OCI-LY7 (cell line): ENCODE results near the gene MUL1. TPM values are rescaled to one million over a fixed set of nuclear protein-coding genes. Genes with fewer than 3 reads are reported as not detected.
A peak's percentile ranks its signal among the peaks of the same experiment; 100 is the strongest.

ENCODE experiments used
- BruUV-seq: library from RNA; stranded (reverse); fragments of 400-500 nt; replicated peaks from 2 replicates; lab custom pipeline; 2021; lab: Mats Ljungman, UMichigan
- CTCF ChIA-PET: fragments of 300-600 bp; sonication (Branson Sonifier 250); formaldehyde crosslinking; loops from one replicate; lab custom pipeline; 2022; ENCODE audit warnings: antibody characterized with exemption; ENCODE audit not compliant: unreplicated experiment; lab: Charles Lee
- POLR2A ChIA-PET: fragments of 300-600 bp; sonication (Branson Sonifier 250); formaldehyde crosslinking; loops from one replicate; lab custom pipeline; 2022; ENCODE audit warnings: antibody characterized with exemption; lab: Charles Lee
- DNase-seq: peaks from one replicate; pipeline ENCODE4 v3.0.0-alpha.2; 2015; ENCODE audit warnings: low spot score
- H2AFZ ChIP-seq: fragments of 200-600 bp; sonication (generic), shearing (Covaris generic); 2 replicates; pipeline ENCODE4 v1.6.1; 2014; ENCODE audit warnings: mild to moderate bottlenecking, antibody characterized with exemption, low read length, moderate library complexity
- H3K27ac ChIP-seq: fragments of 200-600 bp; sonication (generic); 2 replicates; pipeline ENCODE4 v1.5.1; 2014; ENCODE audit warnings: mixed run types, low read depth, mild to moderate bottlenecking, moderate library complexity, low read length, inconsistent platforms; ENCODE audit not compliant: poor library complexity, severe bottlenecking
- H3K36me3 ChIP-seq: fragments of 200-600 bp; sonication (generic); 2 replicates; pipeline ENCODE4 v1.6.1; 2014; ENCODE audit warnings: mild to moderate bottlenecking, antibody characterized with exemption, low read length, moderate library complexity, mixed read lengths; ENCODE audit not compliant: insufficient read depth
- H3K4me1 ChIP-seq: fragments of 200-600 bp; sonication (generic); 2 replicates; pipeline ENCODE4 v1.5.1; 2014; ENCODE audit warnings: mild to moderate bottlenecking, low read length; ENCODE audit not compliant: insufficient read depth, poor library complexity, severe bottlenecking
- H3K4me2 ChIP-seq: fragments of 200-600 bp; sonication (generic); 2 replicates; pipeline ENCODE4 v1.6.1; 2014; ENCODE audit warnings: mild to moderate bottlenecking, low read length
- H3K4me3 ChIP-seq: fragments of 200-600 bp; sonication (generic); 2 replicates; pipeline ENCODE4 v1.5.1; 2014; ENCODE audit warnings: mild to moderate bottlenecking, low read depth, low read length; ENCODE audit not compliant: poor library complexity, severe bottlenecking
- H3K79me2 ChIP-seq: fragments of 200-600 bp; sonication (generic); 2 replicates; pipeline ENCODE4 v1.6.1; 2016; ENCODE audit warnings: low read depth, mild to moderate bottlenecking, low read length, moderate library complexity, mixed read lengths; ENCODE audit not compliant: insufficient read depth
- H3K9me2 ChIP-seq: fragments of 200-600 bp; sonication (generic); 2 replicates; pipeline ENCODE4 v1.6.1; 2016; ENCODE audit warnings: mild to moderate bottlenecking, low read length, mixed read lengths; ENCODE audit not compliant: insufficient read depth
- H3K9me3 ChIP-seq: fragments of 200-600 bp; sonication (generic); 2 replicates; pipeline ENCODE4 v1.6.1; 2014; ENCODE audit warnings: mild to moderate bottlenecking, mixed run types, low read length, mixed read lengths
- H4K20me1 ChIP-seq: fragments of 200-600 bp; sonication (generic); 2 replicates; pipeline ENCODE4 v1.6.1; 2014; ENCODE audit warnings: mild to moderate bottlenecking, antibody characterized with exemption, low read length, moderate library complexity, mixed read lengths; ENCODE audit not compliant: insufficient read depth
- EZH2phosphoT487 ChIP-seq: fragments of 200-600 bp; sonication (generic); IDR thresholded peaks from 2 replicates; pipeline ENCODE4 v1.6.1; 2018; ENCODE audit warnings: low read depth, borderline replicate concordance, mild to moderate bottlenecking, mixed run types, antibody characterized with exemption, low read length, moderate library complexity, mixed read lengths
- intact Hi-C: fragments of 100-400 bp; cut with micrococcal nuclease; formaldehyde crosslinking; loops from one replicate; pipeline ENCODE4 v1.10.0; 2022; ENCODE audit not compliant: unreplicated experiment
- total RNA-seq, 2 experiments: library from RNA; depleted of rRNA in 1 of 2; stranded (reverse); fragments of >200 nt in 1 of 2; shearing (Covaris generic) in 1 of 2; gene quantifications; 2 replicates each; pipeline ENCODE4 v1.2.3, GENCODE V29; 2014 to 2022
- TF ChIP-seq, protein P1 (sequence below): fragments of 200-600 bp; sonication (generic); conservative IDR thresholded peaks from 2 replicates; pipeline ENCODE4 v1.5.1; 2014; ENCODE audit warnings: mild to moderate bottlenecking, antibody characterized with exemption, low read length, moderate library complexity, mixed read lengths

Gene MUL1
- total RNA-seq, 2 experiments from 2014 or later, result 16.3 to 25.2 TPM

GRCh38 chr1:20483833-20484518, 24.0 kb downstream of the MUL1 start:
- POLR2A ChIA-PET, result interaction anchor here (1.0 kb wide), 1 partner anchor 10 kb away, joined by 4 read pairs; no protein-coding TSS in a partner anchor
- TF ChIP-seq, protein P1, sequence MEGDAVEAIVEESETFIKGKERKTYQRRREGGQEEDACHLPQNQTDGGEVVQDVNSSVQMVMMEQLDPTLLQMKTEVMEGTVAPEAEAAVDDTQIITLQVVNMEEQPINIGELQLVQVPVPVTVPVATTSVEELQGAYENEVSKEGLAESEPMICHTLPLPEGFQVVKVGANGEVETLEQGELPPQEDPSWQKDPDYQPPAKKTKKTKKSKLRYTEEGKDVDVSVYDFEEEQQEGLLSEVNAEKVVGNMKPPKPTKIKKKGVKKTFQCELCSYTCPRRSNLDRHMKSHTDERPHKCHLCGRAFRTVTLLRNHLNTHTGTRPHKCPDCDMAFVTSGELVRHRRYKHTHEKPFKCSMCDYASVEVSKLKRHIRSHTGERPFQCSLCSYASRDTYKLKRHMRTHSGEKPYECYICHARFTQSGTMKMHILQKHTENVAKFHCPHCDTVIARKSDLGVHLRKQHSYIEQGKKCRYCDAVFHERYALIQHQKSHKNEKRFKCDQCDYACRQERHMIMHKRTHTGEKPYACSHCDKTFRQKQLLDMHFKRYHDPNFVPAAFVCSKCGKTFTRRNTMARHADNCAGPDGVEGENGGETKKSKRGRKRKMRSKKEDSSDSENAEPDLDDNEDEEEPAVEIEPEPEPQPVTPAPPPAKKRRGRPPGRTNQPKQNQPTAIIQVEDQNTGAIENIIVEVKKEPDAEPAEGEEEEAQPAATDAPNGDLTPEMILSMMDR, result 0 out of 2 replicates have a peak, but pooled peaks have one; percentile 19
- no peak; the same call in 1 of the 2 replicates for TF ChIP-seq EZH2phosphoT487
- H3K9me3 ChIP-seq, result no peaks in the 10 kb centered on the region
- intact Hi-C loops, result no loop called here
- no peaks in the 10 kb centered on the region for H3K36me3 ChIP-seq
- H2AFZ ChIP-seq, result no peak overlapping the region
- no peak overlapping the region for H3K27ac ChIP-seq
- H3K9me2 ChIP-seq, result no peaks in the 10 kb centered on the region
- no peaks in the 10 kb centered on the region for H3K79me2 ChIP-seq
- H3K4me2 ChIP-seq, result no peak overlapping the region
- H3K4me3 ChIP-seq, result no peak overlapping the region
- H3K4me1 ChIP-seq, result peaks cover 15% of the 10 kb centered on the region
- no TSS peak for BruUV-seq
- H4K20me1 ChIP-seq, result no peaks in the 10 kb centered on the region
- CTCF ChIA-PET, result no interaction called here
- DNase-seq, result no peak

DNA sequence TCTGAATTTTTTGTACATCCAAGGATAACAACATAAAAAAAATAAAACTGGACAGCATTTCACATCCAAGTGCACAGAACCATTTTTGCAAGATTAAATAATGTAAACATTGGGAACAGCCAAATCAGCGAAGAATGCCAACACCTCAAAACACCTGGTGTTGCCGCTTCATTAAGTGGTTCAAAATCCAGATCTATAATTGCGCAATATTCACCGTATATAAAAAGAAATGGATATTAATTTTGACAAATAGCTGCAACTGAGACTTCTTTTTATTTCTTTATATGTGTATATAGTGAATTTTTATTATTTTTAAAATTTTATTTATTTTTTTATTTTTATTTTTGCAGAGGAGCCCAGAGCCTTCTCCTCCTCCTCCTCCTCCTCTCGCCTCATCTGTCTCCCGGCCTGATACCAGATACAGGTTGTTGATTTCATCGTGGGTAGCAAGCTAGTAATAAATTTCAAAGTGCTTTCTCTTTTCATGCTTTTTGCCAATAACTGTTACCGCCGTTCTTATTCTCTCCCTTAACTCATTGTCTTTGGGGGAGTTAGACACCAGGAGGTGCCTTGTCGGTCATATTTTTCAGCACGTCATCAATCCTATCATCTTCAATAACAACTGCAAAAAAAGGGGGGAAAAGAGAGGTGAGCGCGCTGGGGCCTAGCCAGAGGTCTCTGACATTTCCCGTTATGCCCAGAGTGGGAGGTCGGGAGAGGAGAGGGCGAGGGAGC, 24.7 kb downstream of the MUL1 start:
- Histone ChIP-seq H3K27ac (no peak overlapping the region), H4K20me1 (no peaks in the 10 kb centered on the region), H3K36me3 (no peaks in the 10 kb centered on the region), H3K4me1 (peaks cover 15% of the 10 kb centered on the region), H3K4me2 (peak overlapping the region; percentile 60; the same call in 1 of the 2 replicates), H3K9me3 (no peaks in the 10 kb centered on the region), H3K4me3 (no peak overlapping the region), H3K79me2 (no peaks in the 10 kb centered on the region), H2AFZ (no peak overlapping the region), H3K9me2 (no peaks in the 10 kb centered on the region)
- no peak for DNase-seq
- BruUV-seq, result no TSS peak
- intact Hi-C loops, result no loop called here
- CTCF ChIA-PET, result no interaction called here
- POLR2A ChIA-PET, result interaction anchor here (0.7 to 1.0 kb wide), 2 partner anchors 10 to 147 kb away, joined by 3 to 4 read pairs; no protein-coding TSS in a partner anchor
- TF ChIP-seq EZH2phosphoT487, result no peak; the same call in 1 of the 2 replicates
- TF ChIP-seq, protein P1, result no peak
